H1 (cell line): ENCODE results near the gene FBXO8. TPM values are rescaled to one million over a fixed set of nuclear protein-coding genes. Genes with fewer than 3 reads are reported as not detected.

Source experiments
- CTCF ChIA-PET: fragments of 300-600 bp; sonication (Branson Sonifier 250); formaldehyde crosslinking; loops from one replicate; lab custom pipeline; 2021; ENCODE audit not compliant: partially characterized antibody; lab: Charles Lee
- POLR2A ChIA-PET: fragments of 300-600 bp; sonication (Branson Sonifier 250); formaldehyde crosslinking; loops from one replicate; lab custom pipeline; 2021; ENCODE audit warnings: inconsistent platforms; ENCODE audit not compliant: partially characterized antibody; lab: Charles Lee
- DNase-seq, 2 experiments: peaks; one replicate each; pipeline versions ENCODE4 v3.0.0 to v3.0.0-alpha.2; 2010 to 2022; ENCODE audit warnings: low spot score in 2 of 2, low read depth in 1 of 2, mixed read lengths in 1 of 2
- FAIRE-seq: peaks from 2 replicates; lab custom pipeline; 2011; peaks lifted over from hg19 to GRCh38; lab: Jason Lieb, UNC
- H2AFZ ChIP-seq: 2 replicates; pipeline ENCODE4 v1.8.1; 2012; ENCODE audit warnings: low read length, inconsistent platforms
- H2AK5ac ChIP-seq: 2 replicates; pipeline ENCODE4 v1.6.1; 2013; ENCODE audit warnings: low read depth, low read length
- H2BK120ac ChIP-seq: replicated peaks from 2 replicates; pipeline ENCODE3; 2013; ENCODE audit warnings: low read depth, low read length, inconsistent platforms
- H2BK12ac ChIP-seq: 2 replicates; pipeline ENCODE4 v1.6.1; 2013; ENCODE audit warnings: low read depth, low read length
- H2BK15ac ChIP-seq: 2 replicates; pipeline ENCODE4 v1.6.1; 2013; ENCODE audit warnings: low read length
- H2BK20ac ChIP-seq: 2 replicates; pipeline ENCODE4 v1.6.1; 2013; ENCODE audit warnings: low read length
- H2BK5ac ChIP-seq: 2 replicates; pipeline ENCODE4 v1.6.1; 2013; ENCODE audit warnings: low read depth, low read length
- H3K14ac ChIP-seq: 2 replicates; pipeline ENCODE4 v1.6.1; 2013; ENCODE audit warnings: inconsistent platforms; ENCODE audit not compliant: insufficient read length
- H3K18ac ChIP-seq: 2 replicates; pipeline ENCODE4 v1.6.1; 2013; ENCODE audit warnings: low read length; ENCODE audit errors: extremely low read depth
- H3K23ac ChIP-seq: 2 replicates; pipeline ENCODE4 v1.6.1; 2013; ENCODE audit warnings: inconsistent platforms; ENCODE audit not compliant: insufficient read length
- H3K23me2 ChIP-seq: 2 replicates; pipeline ENCODE4 v1.6.1; 2013; ENCODE audit warnings: low read depth, low read length
- H3K27ac ChIP-seq: 2 replicates; pipeline ENCODE4 v1.6.1; 2011; ENCODE audit warnings: low read depth, low read length, inconsistent platforms
- H3K27me3 ChIP-seq, 4 experiments: replicated peaks in 1 of 4; 1 replicate in 1 of 4; 2 replicates in 3 of 4; pipeline versions ENCODE4 v1.6.1 to v1.8.1; 2011 to 2013; ENCODE audit warnings: low read length in 3 of 4, mild to moderate bottlenecking in 3 of 4, inconsistent platforms in 2 of 4, mixed read lengths in 2 of 4, moderate library complexity in 1 of 4; ENCODE audit not compliant: control insufficient read depth in 3 of 4, insufficient read depth in 3 of 4; ENCODE audit errors: extremely low read depth in 1 of 4
- H3K36me3 ChIP-seq, 4 experiments: 2 replicates each; pipeline versions ENCODE4 v1.6.1 to v1.8.1; 2011 to 2013; ENCODE audit warnings: mild to moderate bottlenecking in 4 of 4, low read length in 3 of 4, moderate library complexity in 2 of 4, control low read depth in 1 of 4, inconsistent platforms in 1 of 4; ENCODE audit not compliant: insufficient read depth in 4 of 4, control insufficient read depth in 2 of 4
- H3K4ac ChIP-seq: replicated peaks from 2 replicates; pipeline ENCODE3; 2013; ENCODE audit warnings: low read length, low read depth, mixed read lengths, inconsistent platforms; ENCODE audit not compliant: insufficient read length
- H3K4me1 ChIP-seq, 4 experiments: replicated peaks in 1 of 4; 1 replicate in 1 of 4; 2 replicates in 3 of 4; pipeline versions ENCODE4 v1.6.1 to v1.8.1; 2011 to 2013; ENCODE audit warnings: low read length in 3 of 4, inconsistent platforms in 2 of 4, mixed read lengths in 1 of 4; ENCODE audit not compliant: insufficient read depth in 4 of 4, control insufficient read depth in 3 of 4
- H3K4me2 ChIP-seq, 2 experiments: 2 replicates each; pipeline versions ENCODE4 v1.6.1 to v1.8.1; 2011 to 2013; ENCODE audit warnings: low read depth in 2 of 2, low read length in 2 of 2, control low read depth in 1 of 2, inconsistent platforms in 1 of 2, mild to moderate bottlenecking in 1 of 2; ENCODE audit not compliant: insufficient read depth in 1 of 2
- H3K4me3 ChIP-seq, 4 experiments: fragments of 200-600, 300-600 bp in 1 of 4; sonication (generic), shearing (Covaris generic), sonication (Bioruptor Twin) in 1 of 4; 2 replicates each; pipeline versions ENCODE4 v1.5.1 to v1.8.1; 2011 to 2016; ENCODE audit warnings: low read length in 4 of 4, low read depth in 3 of 4, control low read depth in 2 of 4, inconsistent platforms in 2 of 4, mild to moderate bottlenecking in 2 of 4, mixed read lengths in 1 of 4, moderate library complexity in 1 of 4; ENCODE audit not compliant: insufficient read depth in 2 of 4; ENCODE audit errors: extremely low read depth in 1 of 4
- H3K56ac ChIP-seq: replicated peaks from 2 replicates; pipeline ENCODE3; 2013; ENCODE audit warnings: low read depth, mild to moderate bottlenecking, mixed read lengths, low read length, inconsistent platforms; ENCODE audit not compliant: insufficient read length
- H3K79me1 ChIP-seq: 2 replicates; pipeline ENCODE4 v1.6.1; 2013; ENCODE audit warnings: low read depth, low read length, control low read depth
- H3K79me2 ChIP-seq, 2 experiments: 2 replicates each; pipeline versions ENCODE4 v1.6.1 to v1.8.1; 2012 to 2013; ENCODE audit warnings: low read length in 2 of 2, mild to moderate bottlenecking in 2 of 2, inconsistent platforms in 1 of 2; ENCODE audit not compliant: insufficient read depth in 2 of 2, control insufficient read depth in 1 of 2
- H3K9ac ChIP-seq, 4 experiments: replicated peaks in 1 of 4; 1 replicate in 1 of 4; 2 replicates in 3 of 4; pipeline versions ENCODE4 v1.6.1 to v1.8.1; 2011 to 2013; ENCODE audit warnings: low read depth in 3 of 4, low read length in 3 of 4, control low read depth in 2 of 4, mild to moderate bottlenecking in 2 of 4, moderate library complexity in 2 of 4, inconsistent platforms in 1 of 4; ENCODE audit errors: extremely low read depth in 1 of 4
- H3K9me3 ChIP-seq, 2 experiments: 2 replicates each; pipeline versions ENCODE4 v1.6.1 to v1.8.1; 2012 to 2013; ENCODE audit warnings: mild to moderate bottlenecking in 2 of 2, moderate library complexity in 2 of 2, control low read depth in 1 of 2, inconsistent platforms in 1 of 2, low read depth in 1 of 2, low read length in 1 of 2, mixed read lengths in 1 of 2; ENCODE audit not compliant: insufficient read depth in 2 of 2
- H4K20me1 ChIP-seq, 2 experiments: replicated peaks in 1 of 2; 2 replicates each; pipeline versions ENCODE3 to v1.8.1; 2011 to 2013; ENCODE audit warnings: inconsistent platforms in 2 of 2, low read length in 2 of 2, mild to moderate bottlenecking in 1 of 2; ENCODE audit not compliant: insufficient read depth in 2 of 2, control insufficient read depth in 1 of 2
- H4K5ac ChIP-seq: 2 replicates; pipeline ENCODE4 v1.6.1; 2013; ENCODE audit warnings: low read length, low read depth, mixed read lengths, inconsistent platforms; ENCODE audit not compliant: insufficient read length
- H4K8ac ChIP-seq: 2 replicates; pipeline ENCODE4 v1.8.0; 2013; ENCODE audit warnings: mild to moderate bottlenecking, moderate library complexity, low read length, inconsistent platforms; ENCODE audit not compliant: insufficient read depth; ENCODE audit errors: extremely low read depth
- H4K91ac ChIP-seq: replicated peaks from 2 replicates; pipeline ENCODE3; 2013; ENCODE audit warnings: low read length, mixed read lengths, inconsistent platforms; ENCODE audit not compliant: insufficient read length
- CREB1 ChIP-seq: IDR thresholded peaks from 2 replicates; pipeline ENCODE4 v1.6.1; 2012; ENCODE audit warnings: inconsistent platforms
- EGR1 ChIP-seq: IDR thresholded peaks from 2 replicates; pipeline ENCODE4 v1.6.1; 2011; ENCODE audit warnings: low read depth, low read length, borderline replicate concordance
- EP300 ChIP-seq, 2 experiments: IDR thresholded peaks; 1 replicate in 1 of 2; 2 replicates in 1 of 2; pipeline ENCODE4 v1.6.1; 2011 to 2012; ENCODE audit warnings: low read depth in 2 of 2, low read length in 2 of 2, mild to moderate bottlenecking in 2 of 2, borderline replicate concordance in 1 of 2, inconsistent platforms in 1 of 2, moderate library complexity in 1 of 2
- JUN ChIP-seq: IDR thresholded peaks from 2 replicates; pipeline ENCODE4 v1.6.1; 2011; ENCODE audit warnings: low read depth, mild to moderate bottlenecking, improper control_type of control experiment, low read length
- KDM5A ChIP-seq: fragments of 200-600 bp; IDR thresholded peaks from 2 replicates; pipeline ENCODE4 v1.7.1; 2012; ENCODE audit warnings: mild to moderate bottlenecking, low read length, inconsistent platforms, mixed read lengths
- MAX ChIP-seq: IDR thresholded peaks from 2 replicates; pipeline ENCODE4 v1.6.1; 2012; ENCODE audit warnings: inconsistent platforms
- POU5F1 ChIP-seq: IDR thresholded peaks from 2 replicates; pipeline ENCODE4 v1.6.1; 2011; ENCODE audit warnings: low read depth, mild to moderate bottlenecking, low read length, moderate library complexity
- RAD21 ChIP-seq, 2 experiments: IDR thresholded peaks in 1 of 2; conservative IDR thresholded peaks in 1 of 2; 2 replicates each; pipeline ENCODE4 v1.6.1; 2011; ENCODE audit warnings: low read depth in 2 of 2, low read length in 2 of 2, improper control_type of control experiment in 1 of 2, inconsistent platforms in 1 of 2, mild to moderate bottlenecking in 1 of 2, moderate library complexity in 1 of 2
- RFX5 ChIP-seq: IDR thresholded peaks from 2 replicates; pipeline ENCODE4 v1.6.1; 2011; ENCODE audit warnings: low read depth, low read length, improper control_type of control experiment, borderline replicate concordance
- SIRT6 ChIP-seq: IDR thresholded peaks from one replicate; pipeline ENCODE4 v1.7.1; 2012; ENCODE audit warnings: low read length, inconsistent platforms
- SP2 ChIP-seq: IDR thresholded peaks from 2 replicates; pipeline ENCODE4 v1.6.1; 2012; ENCODE audit warnings: mild to moderate bottlenecking, low read length, inconsistent platforms
- SUZ12 ChIP-seq: fragments of 200-600 bp; sonication (generic); IDR thresholded peaks from 2 replicates; pipeline ENCODE4 v1.6.1; 2012; ENCODE audit warnings: mild to moderate bottlenecking, inconsistent platforms, low read length, moderate library complexity, mixed read lengths
- TCF12 ChIP-seq: IDR thresholded peaks from 2 replicates; pipeline ENCODE4 v1.6.1; 2011; ENCODE audit warnings: low read depth, mild to moderate bottlenecking, low read length
- WGBS, 2 experiments: shearing (Covaris generic) in 1 of 2; methylation state at CpG; one replicate each; pipeline versions ENCODE4 v1.1.6 to v1.1.7; 2013 to 2015; ENCODE audit warnings: low lambda C conversion rate in 2 of 2, mixed read lengths in 2 of 2, inconsistent platforms in 1 of 2, low coverage in 1 of 2, missing lambda C conversion rate in 1 of 2; ENCODE audit not compliant: insufficient replicate concordance in 2 of 2, insufficient coverage in 1 of 2, insufficient read length in 1 of 2; ENCODE audit errors: extremely low coverage in 1 of 2, missing lambda C conversion rate in 1 of 2; 5-methylcytosine and 5-hydroxymethylcytosine counted together
- polyA plus RNA-seq, 7 experiments: library from polyadenylated mRNA; depleted of rRNA in 3 of 7; stranded (reverse) in 5 of 7; unstranded in 2 of 7; fragments of >200 nt in 5 of 7; fragments of 200-250 nt in 2 of 7; gene quantifications; 1 replicate in 5 of 7; 2 replicates in 1 of 7; 4 replicates in 1 of 7; pipeline versions ENCODE4 v1.2.1 to v1.2.3, GENCODE V29; 2011 to 2013; ENCODE audit warnings: missing spikeins in 2 of 7, mixed read lengths in 2 of 7
- total RNA-seq: library from RNA; stranded (reverse); fragmentation: NEBNext Ultra II Directional; extraction: Animal tissue kit (Norgen Biotek cat#: 25700); gene quantifications from 2 replicates; pipeline ENCODE4 v1.2.1, GENCODE V29; 2021

The FBXO8 gene
- total and polyA plus RNA-seq, 2 of the 8 experiments (the other 6 are each of a cell fraction or from before 2014, with no cell fraction given), result 5.1 to 7.5 TPM

DNA sequence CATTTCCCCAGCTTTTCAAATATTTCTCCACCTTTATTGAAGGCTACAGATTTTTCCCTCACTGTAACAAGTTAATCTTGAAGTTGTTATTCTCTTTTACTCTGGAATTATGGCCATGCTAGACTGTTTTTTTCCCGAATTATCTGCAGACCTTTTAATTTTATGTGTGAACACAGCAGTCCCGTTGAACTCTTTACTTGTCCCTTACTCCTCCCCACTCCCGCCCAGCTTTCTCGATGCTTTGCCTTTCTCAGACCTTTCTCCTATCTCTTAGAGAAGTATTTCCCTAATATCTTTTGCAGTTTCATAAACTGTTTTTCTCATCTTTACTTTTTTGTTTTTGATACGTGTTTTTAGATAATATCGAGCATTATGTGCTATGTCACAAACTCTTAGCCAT lies 1.0 kb upstream of the FBXO8 start:
- 22% methylated on average over 6 of the region's 6 CpGs; no CpG with 5 or more reads in 1 of the 2 experiments for WGBS, 2 experiments
- H2BK20ac ChIP-seq, result no peak overlapping the region
- no peaks in the 10 kb centered on the region for H3K9me3 ChIP-seq
- H3K36me3 ChIP-seq, result no peaks in the 10 kb centered on the region
- no peak overlapping the region for H2BK5ac ChIP-seq
- H3K79me1 ChIP-seq, result 0 out of 2 replicates have a peak, but pooled peaks cover 2% of the 10 kb centered on the region
- no peak overlapping the region for H3K56ac ChIP-seq
- no peaks in the 10 kb centered on the region for H3K27me3 ChIP-seq
- H3K27ac ChIP-seq, result peak overlapping the region; percentile 100; the same call in 1 of the 2 replicates
- H3K4me3 ChIP-seq, result peak overlapping the region; percentile 73 to 96 (median 92)
- FAIRE-seq (no peak), DNase-seq (no peak)
- no peak overlapping the region for H3K18ac ChIP-seq
- H3K23me2 ChIP-seq, result peaks cover 2% of the 10 kb centered on the region
- no peak overlapping the region for H2BK12ac ChIP-seq
- H4K20me1 ChIP-seq, result no peaks in the 10 kb centered on the region
- ChIA-PET POLR2A (interaction anchor here (1.0 to 1.8 kb wide), 3 partner anchors 18 to 55 kb away, joined by 3 read pairs; no protein-coding TSS in a partner anchor), CTCF (interaction anchor here (1.1 to 1.7 kb wide), 3 partner anchors 62 to 164 kb away, joined by 3 to 4 read pairs (median 4); no protein-coding TSS in a partner anchor)
- no peak overlapping the region for H2BK120ac ChIP-seq
- no peak overlapping the region for H3K4ac ChIP-seq
- no peak overlapping the region for H3K14ac ChIP-seq
- no peak overlapping the region for H4K91ac ChIP-seq
- peak overlapping the region; percentile 100; the same call in 1 of the 2 replicates for H2AFZ ChIP-seq
- peaks cover 0 to 3% (median 0%) of the 10 kb centered on the region in 4 experiments; a peak in 1 of 7 replicates for H3K4me1 ChIP-seq
- H3K23ac ChIP-seq, result no peak overlapping the region
- H3K79me2 ChIP-seq, result peaks cover 0 to 53% of the 10 kb centered on the region in 2 experiments; a peak in 2 of 4 replicates
- peak overlapping the region; percentile 82 to 100 (median 98) for H3K9ac ChIP-seq
- H2BK15ac ChIP-seq, result no peak overlapping the region
- no peak overlapping the region for H2AK5ac ChIP-seq
- peak overlapping the region; percentile 73 to 76 for H3K4me2 ChIP-seq
- H4K5ac ChIP-seq, result no peak overlapping the region
- no peak overlapping the region for H4K8ac ChIP-seq
- no peak for TF ChIP-seq TCF12
- TF ChIP-seq JUN, result no peak
- no peak for TF ChIP-seq KDM5A
- TF ChIP-seq SP2, result no peak
- TF ChIP-seq SUZ12, result no peak
- no peak for TF ChIP-seq EGR1
- no peak for TF ChIP-seq MAX
- no peak for TF ChIP-seq POU5F1
- no peak for TF ChIP-seq CREB1
- TF ChIP-seq EP300 (IDR thresholded peaks at IDR 0.05; ENCODE audit: borderline replicate concordance in 1 of 2, low read depth in 2 of 2, low read length in 2 of 2), result no peak
- TF ChIP-seq SIRT6, result no peak
- TF ChIP-seq RAD21 (IDR thresholded peaks at IDR 0.05 in 1 of 2, conservative IDR thresholded peaks at IDR 0.05 in 1 of 2; ENCODE audit: low read depth in 2 of 2, low read length in 2 of 2), result no peak
- no peak for TF ChIP-seq RFX5
